Measurements from ENCODE around the gene FRMPD1. TPM values are rescaled to one million over a fixed set of nuclear protein-coding genes. Genes with fewer than 3 reads are reported as not detected.

Gene FRMPD1
- total and polyA plus RNA-seq, 11 donors, result 0.03 to 1.9 (median 0.75) TPM

GRCh38 chr9:37643214-37643613 lies 7.5 kb upstream of the FRMPD1 start:
- Histone ChIP-seq H3K4me1 (peaks cover 0 to 11% (median 0%) of the 10 kb centered on the region in 12 donors), H3K4me3 (no peak overlapping the region), H3K36me3 (no peaks in the 10 kb centered on the region), H3K27me3 (peaks cover 0 to 16% (median 0%) of the 10 kb centered on the region in 9 donors), H3K9me3 (no peaks in the 10 kb centered on the region), H3K27ac (no peak overlapping the region)
- intact Hi-C loops (cut with DNase I), result no loop called here
- no peak for TF ChIP-seq POLR2A (IDR thresholded peaks at IDR 0.05)
- TF ChIP-seq, protein P1, sequence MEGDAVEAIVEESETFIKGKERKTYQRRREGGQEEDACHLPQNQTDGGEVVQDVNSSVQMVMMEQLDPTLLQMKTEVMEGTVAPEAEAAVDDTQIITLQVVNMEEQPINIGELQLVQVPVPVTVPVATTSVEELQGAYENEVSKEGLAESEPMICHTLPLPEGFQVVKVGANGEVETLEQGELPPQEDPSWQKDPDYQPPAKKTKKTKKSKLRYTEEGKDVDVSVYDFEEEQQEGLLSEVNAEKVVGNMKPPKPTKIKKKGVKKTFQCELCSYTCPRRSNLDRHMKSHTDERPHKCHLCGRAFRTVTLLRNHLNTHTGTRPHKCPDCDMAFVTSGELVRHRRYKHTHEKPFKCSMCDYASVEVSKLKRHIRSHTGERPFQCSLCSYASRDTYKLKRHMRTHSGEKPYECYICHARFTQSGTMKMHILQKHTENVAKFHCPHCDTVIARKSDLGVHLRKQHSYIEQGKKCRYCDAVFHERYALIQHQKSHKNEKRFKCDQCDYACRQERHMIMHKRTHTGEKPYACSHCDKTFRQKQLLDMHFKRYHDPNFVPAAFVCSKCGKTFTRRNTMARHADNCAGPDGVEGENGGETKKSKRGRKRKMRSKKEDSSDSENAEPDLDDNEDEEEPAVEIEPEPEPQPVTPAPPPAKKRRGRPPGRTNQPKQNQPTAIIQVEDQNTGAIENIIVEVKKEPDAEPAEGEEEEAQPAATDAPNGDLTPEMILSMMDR (IDR thresholded peaks at IDR 0.05), result no peak
- DNase-seq (no peak), ATAC-seq (no peak)

GRCh38 chr9:37645903-37646506 lies 4.7 kb upstream of the FRMPD1 start:
- Histone ChIP-seq H3K4me1 (peaks cover 0 to 12% (median 1%) of the 10 kb centered on the region in 12 donors), H3K27me3 (peaks cover 0 to 28% (median 0%) of the 10 kb centered on the region in 9 donors), H3K36me3 (no peaks in the 10 kb centered on the region), H3K9me3 (no peaks in the 10 kb centered on the region), H3K4me3 (no peak overlapping the region), H3K27ac (no peak overlapping the region)
- peak; percentile 27 to 74 (median 58) for ATAC-seq
- TF ChIP-seq, protein P1 (IDR thresholded peaks at IDR 0.05), result no peak
- no peak for TF ChIP-seq POLR2A (IDR thresholded peaks at IDR 0.05)
- intact Hi-C loops (cut with DNase I), result no loop called here
- WGBS, 4 donors, result 40 to 45% (median 43%) methylated on average over 5 of the region's 5 CpGs
- DNase-seq, result no peak

GRCh38 chr9:37650299-37650872 lies 368 bp upstream of the FRMPD1 start:
- Histone ChIP-seq H3K4me3 (peak overlapping the region in 9 of 12 donors; percentile 32 to 73 (median 64)), H3K4me1 (peaks cover 3 to 16% (median 7%) of the 10 kb centered on the region in 12 donors), H3K9me3 (no peaks in the 10 kb centered on the region), H3K36me3 (no peaks in the 10 kb centered on the region), H3K27me3 (peaks cover 0 to 57% (median 9%) of the 10 kb centered on the region in 9 donors), H3K27ac (no peak overlapping the region)
- ATAC-seq, result peak in 2 of 4 donors; percentile 3 to 17
- WGBS, 4 donors, result 18 to 49% (median 23%) methylated on average over 11 to 45 of the region's 45 CpGs
- DNase-seq, result peak in 1 of 5 donors; percentile 23
- TF ChIP-seq, protein P1 (IDR thresholded peaks at IDR 0.05), result no peak
- no peak for TF ChIP-seq POLR2A (IDR thresholded peaks at IDR 0.05)
- intact Hi-C loops (cut with DNase I), result loop anchor here in 2 of 10 donors (5.0 kb wide), 2 partner anchors 58 to 63 kb away; partner anchors contain the start of gene TOMM5 (in 1 of the 2)

DNA sequence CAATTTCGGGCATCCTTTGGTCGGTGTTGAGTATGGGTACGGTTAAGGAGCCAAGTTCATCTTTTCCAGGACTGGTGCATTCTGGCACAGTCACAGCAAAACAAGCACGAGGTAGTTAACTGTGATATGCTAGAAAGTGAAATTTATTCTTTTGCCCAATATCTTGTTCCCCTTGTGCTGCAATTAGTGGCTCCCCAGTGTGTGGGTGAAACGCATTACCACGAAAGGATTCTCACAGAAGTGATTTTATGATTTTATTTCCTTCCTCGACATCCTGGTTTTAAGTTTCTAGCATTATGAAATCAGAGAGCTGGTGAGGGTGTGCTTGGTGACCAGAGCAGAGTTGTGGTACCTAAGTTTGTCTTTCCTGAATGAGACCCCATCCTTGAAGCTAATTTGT lies 1.5 kb downstream of the FRMPD1 start:
- peaks cover 0 to 54% (median 9%) of the 10 kb centered on the region in 9 donors for H3K27me3 ChIP-seq
- intact Hi-C loops (cut with DNase I), result loop anchor here in 2 of 10 donors (5.0 kb wide), 2 partner anchors 60 to 65 kb away; partner anchors contain the start of gene TOMM5 (in 1 of the 2)
- WGBS, 4 donors, result 80 to 93% (median 82%) methylated on average over 7 of the region's 7 CpGs

More for the DNA sequence above, 1.5 kb downstream of the FRMPD1 start:
- Histone ChIP-seq H3K9me3 (no peaks in the 10 kb centered on the region), H3K4me1 (peaks cover 3 to 14% (median 7%) of the 10 kb centered on the region in 12 donors), H3K4me3 (no peak overlapping the region), H3K36me3 (no peaks in the 10 kb centered on the region), H3K27ac (no peak overlapping the region)
- no peak for TF ChIP-seq POLR2A (IDR thresholded peaks at IDR 0.05)
- TF ChIP-seq, protein P1 (IDR thresholded peaks at IDR 0.05), result no peak
- ATAC-seq (no peak), DNase-seq (no peak)

All from heart left ventricle (tissue), 16 donors.